HG03159 (cell line): ENCODE measurements around the gene ACYP2.
"Not testable (repeated sequence)": the region's sequence is repeated elsewhere in the genome, so short reads cannot be mapped to it uniquely, and the experiment has no call there.

ENCODE experiments used
- ATAC-seq: cut with Tn5 transposase; IDR thresholded peaks from one replicate; pipeline ENCODE4 v1.9.1; 2021; ENCODE audit warnings: mild to moderate bottlenecking, moderate library complexity; ENCODE audit not compliant: unreplicated experiment

Gene ACYP2

DNA sequence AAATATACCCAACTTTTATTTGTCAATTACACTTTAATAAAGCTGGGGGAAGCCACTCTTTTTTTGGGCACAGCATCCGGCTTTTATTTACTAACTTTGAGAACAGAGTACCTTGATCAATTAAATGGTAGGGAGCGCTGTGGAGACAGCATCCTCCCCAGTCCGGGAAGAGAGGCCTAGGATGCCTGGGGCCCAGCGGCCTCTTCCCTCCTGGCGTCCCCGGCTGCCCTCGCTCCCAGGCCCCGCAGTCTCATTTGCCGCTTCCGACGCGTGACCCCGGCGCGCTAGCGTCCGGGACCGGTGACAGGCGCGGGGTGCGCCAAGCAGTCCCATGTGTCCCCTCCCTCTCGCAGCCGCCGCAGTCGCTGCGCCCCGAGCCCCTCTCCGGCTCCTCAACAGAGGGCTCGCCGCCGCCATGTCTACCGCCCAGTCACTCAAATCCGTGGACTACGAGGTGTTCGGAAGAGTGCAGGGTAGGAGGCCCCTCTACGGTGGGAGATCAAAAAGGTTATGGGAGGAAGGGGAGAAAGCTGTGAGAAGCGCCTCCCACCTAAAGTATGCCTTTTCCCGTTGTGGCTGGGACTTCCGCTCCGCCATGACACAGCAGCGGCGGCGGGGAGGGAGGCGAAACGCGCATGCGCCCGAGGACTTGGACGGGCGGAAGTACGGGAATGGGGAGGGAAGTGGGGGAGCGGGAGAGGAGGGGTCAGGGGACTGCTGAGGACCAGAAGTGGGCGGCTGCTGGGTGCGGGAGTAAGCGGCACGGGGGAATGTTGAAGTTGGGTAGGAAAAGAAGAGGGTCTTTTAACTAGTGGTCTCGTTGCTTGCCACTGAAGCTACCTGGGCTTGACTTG is at the start of gene ACYP2:
Gene ACYP2, plus strand, starts transcription at position 332 of the 854 bp plus-strand sequence.
- ATAC-seq: peak; percentile 87

DNA sequence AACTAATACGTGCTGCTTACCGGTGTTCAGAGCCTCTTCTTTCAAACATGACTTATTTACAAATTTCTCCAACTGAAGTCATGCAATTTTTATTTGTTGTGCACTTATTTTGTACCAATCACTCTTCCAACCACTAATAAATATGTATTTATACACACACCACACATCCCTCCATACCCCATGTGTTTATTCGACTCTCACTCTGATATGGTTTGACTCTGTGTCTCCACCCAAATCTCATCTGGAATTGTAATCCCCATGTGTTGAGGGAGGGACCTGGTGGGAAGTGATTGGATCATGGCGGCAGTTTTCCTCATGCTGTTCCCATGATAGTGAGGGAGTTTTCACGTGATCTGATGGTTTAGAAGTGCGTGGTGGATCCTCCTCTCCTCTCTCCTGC is 49.5 kb upstream of the ACYP2 start:
- no peak for ATAC-seq

DNA sequence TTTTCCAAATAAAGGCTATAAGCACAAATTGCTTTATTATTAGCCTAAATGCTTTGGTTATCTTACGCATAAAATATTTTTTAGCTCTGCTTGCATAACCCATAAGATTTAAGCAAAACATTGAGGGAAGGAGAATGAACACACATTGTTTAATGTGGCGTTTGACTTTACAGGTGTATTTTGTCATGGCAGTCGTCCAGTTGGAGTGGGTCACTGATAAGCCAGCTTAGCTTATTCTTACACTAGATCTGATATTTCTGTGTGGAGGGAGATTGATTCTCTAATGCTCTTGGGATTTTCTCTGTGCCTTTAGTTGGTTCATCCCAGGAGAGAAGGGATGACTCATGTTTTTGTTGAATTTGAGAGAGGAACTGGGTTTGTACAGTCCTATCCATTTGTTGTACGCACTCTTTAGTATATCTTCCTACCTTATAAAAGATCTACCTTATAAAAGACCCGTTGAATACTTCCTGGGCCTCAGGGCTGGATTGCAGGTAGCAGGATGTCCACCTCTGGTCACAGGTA is 47.5 kb upstream of the ACYP2 start:
- ATAC-seq: no peak

DNA sequence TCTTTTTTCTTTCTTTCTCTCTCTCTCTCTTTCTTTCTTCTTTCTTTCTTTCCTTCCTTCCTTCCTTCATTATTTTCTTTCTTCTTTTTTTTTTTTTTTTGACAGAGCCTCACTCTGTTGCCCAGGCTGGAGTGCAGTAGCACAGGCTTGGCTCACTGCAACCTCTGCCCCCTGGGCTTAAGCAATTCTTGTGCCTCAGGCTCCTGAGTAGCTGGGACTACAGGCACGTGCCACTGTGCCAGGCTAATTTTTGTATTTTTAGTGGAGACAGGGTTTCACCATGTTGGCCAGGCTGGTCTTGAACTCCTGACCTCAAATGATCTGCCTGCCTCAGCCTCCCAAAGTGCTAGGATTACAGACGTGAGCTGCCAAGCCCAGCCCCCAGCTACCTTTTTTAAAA is 42.9 kb upstream of the ACYP2 start:
- not testable (repeated sequence) for ATAC-seq

DNA sequence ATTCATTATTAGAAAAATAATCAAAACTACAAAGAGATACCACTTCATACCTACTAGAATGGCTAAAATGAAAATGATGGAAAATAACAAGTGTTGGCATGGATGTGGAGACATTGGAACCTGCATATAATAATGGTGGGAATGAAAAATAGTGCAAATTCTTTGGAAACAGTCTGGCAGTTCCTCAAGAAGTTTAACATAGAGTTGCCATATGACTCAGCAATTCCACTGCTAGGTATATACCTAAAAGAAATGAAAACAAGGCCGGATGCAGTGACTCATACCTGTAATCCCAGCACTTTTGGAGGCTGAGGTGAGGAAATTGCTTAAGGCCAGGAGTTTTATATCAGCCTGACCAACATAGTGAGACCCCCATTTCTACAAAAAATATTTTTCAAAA is 41.6 kb upstream of the ACYP2 start:
- no peak for ATAC-seq

DNA sequence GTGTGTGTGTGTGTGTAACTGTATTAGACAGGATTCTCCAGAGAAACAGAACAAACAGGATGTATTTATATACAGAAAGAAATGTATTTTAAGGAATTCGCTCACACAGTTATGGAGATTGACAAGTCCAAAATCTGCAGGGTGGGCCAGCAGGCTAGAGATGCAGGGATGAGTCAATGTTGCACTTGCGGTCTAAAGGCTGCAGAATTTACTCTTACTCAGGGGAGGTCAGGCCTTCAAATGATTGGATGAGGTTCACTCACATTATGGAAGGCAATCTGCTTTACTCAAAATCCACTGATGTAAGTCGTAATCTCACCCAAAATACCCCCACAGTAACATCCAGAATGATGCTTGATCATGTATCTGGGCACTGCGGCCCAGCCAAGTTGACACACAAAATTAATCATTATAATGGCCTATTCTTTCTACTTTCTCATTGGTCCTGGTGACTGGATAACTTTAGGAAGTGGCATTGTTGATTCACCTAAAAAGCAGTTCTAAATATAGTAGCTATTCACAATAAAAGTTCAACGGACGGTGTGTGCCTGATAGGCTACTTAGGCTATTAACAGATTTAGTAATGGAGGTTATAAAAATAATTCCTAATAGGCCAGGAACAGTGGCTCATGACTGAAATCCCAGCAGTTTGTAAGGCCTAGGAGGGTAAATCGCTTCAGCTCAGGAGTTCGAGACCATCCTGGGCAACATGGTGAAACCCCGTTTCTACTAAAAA is 40.6 kb upstream of the ACYP2 start:
- ATAC-seq: no peak

DNA sequence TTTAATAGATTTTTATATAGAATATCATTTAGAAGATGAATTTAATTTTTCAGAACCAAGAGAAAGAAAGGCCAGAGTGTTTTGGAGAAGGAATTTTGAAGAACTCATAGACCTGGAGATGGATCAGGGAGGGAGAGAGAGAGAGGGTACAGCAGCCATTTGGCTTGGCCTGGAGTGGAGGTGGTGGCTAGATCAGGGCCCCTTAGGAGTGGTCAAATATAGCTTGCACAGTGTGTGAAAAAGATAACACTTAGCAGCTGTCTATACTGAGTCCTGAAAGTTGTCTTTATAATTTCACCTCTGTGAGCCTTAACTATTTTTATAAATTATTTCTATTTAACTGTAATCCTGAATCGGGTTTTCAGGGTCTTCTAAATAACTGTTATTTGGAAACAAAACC is 38.8 kb upstream of the ACYP2 start:
- no peak for ATAC-seq

DNA sequence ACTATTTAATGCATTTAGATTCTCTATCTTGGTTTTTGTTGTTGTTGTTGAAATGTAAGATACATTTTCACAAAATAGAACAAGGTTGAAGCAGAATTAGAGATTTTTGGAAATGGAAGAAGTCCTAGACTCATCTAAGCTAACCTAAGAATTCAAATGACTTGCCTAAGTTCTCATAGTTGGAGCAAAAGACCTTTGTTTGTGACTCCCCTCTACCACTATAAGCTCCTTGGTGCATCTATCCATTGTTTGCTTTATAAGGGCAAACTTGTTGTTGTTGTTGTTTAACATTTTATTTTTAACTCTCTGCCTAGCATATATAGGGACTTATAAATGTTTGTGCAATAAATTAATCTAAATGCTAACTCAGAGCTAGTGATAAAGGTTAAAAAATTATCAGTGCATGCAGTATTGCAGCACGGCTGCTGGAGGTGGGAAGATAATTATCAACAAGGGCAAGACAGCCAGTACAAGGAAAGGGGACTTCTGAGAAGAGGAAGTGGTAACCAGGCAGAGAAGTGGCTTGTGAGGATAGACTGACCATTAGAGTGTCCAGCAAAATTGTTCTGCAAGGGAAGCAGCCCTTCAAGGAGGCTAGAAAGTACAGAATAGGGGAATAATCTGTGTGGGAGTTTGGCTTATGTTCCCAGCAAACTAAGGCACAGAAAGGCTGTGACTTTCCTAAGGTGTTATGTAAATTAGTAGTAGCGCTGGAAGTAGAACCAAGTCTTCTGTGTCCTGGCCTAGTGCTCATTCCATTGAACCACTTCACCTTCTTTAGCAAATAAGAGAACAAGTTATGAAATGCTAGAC is 38.1 kb upstream of the ACYP2 start:
- no peak for ATAC-seq

DNA sequence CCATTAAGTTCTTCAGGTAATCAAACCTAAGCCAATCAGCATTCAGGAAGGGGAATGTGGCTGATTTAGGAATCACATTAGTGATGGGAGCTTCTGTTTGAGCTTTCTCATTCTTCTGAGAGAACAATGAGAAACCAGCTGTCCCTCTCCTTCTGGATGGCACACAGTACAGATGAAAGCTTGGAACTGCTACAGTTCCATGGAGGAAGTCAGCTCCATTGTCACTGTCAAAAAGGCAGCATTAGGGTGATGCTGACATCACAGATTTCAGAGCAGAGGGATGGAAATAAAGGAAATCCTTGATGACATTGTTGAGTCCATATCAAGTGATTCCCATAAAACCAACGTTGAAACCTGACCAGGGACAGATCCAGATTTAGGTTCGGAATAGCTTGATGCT is 36.1 kb upstream of the ACYP2 start:
- ATAC-seq: no peak

DNA sequence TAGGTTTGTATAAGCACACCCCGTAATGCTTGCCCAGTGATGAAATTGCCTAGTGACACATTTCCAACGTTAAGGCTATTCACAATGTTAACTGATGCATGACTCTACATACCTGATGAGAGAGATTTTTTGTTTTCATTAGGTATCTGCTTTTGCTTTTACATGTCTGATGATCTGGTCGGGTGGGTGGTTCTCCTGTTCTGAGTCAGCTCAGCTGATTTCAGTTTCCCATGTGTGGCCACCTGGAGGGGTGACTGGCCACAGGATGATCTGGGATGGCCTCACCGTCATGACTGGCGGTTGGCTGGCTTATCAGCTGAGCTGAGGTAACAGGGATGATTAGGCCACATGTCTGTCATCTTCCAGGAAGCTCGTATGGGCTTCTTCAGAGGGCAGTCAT is 33.8 kb upstream of the ACYP2 start:
- ATAC-seq: peak; percentile 96

DNA sequence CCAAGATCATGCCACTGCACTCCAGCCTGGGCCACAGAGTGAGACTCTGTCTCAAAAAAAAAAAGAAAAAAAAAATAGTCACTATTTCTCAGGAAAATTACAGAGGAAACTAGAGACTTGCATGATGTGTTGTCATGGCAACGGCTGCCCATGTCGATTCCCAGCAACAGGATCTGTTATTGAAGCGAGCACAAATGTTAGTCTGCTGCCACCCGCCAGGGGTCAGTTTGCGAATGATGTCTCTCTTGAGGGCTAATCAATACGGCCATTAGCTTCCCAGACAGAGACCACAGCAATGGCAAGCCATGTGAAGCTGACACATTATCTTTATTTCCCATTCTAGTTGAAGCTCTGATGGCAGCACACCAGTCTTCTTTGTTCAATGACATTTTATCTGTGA is 32.4 kb upstream of the ACYP2 start:
- no peak for ATAC-seq

DNA sequence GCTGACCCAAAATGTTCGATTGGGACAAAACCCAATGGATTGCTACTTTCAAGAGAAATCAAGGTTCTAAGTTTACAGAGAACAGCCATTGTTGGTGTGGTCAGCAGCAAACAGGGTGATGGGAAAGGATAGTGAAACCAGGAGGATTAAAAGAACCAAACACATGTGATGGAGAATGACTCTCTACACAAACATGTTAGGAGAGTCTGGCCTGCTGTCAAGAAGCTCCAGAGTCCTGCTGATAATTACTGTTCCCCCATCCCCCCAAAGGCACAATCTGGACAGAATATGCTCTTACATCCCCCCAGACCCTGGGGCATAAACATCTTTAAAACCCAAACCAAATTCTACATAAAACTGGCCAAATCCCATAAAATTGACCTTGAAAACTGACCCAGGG is 32.0 kb upstream of the ACYP2 start:
- no peak for ATAC-seq

DNA sequence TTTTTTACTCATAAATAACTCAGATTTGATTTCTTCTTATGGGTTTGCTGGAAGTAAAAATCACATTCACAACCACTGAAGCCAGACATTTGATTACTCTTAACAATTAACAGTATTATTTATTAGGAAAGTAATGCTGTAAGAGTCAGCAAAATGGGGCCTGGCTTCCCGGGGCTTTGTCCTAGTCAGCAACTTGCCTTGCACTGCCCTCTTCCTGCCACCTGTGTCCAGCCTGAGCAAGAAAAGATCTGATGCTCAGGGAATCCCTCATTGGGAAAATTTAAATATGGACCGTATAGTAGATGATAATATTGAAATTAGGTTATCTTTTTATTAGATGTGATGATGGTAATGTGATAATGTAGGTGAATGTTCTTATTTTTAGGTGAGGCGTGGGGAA is 30.8 kb upstream of the ACYP2 start:
- ATAC-seq: no peak

DNA sequence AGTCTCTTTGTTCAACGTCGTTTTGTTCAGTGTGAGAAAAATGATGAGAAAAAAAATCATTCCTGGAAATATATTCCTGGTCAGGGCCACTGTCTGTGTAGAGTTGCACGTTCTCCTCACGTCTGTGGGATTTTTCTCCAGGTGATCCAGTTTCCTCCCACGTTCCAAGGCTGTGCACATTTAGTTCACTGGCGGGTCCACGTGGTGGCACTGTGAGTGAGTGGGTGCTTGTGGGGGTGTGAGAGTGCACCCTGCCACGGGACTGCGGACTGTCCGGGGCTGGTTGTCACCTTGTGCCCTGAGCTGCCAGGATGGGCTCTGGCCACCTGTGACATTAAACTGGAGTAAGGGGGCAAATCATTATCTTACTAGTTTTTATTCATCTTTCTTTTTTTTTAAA is 30.3 kb upstream of the ACYP2 start:
- no peak for ATAC-seq

DNA sequence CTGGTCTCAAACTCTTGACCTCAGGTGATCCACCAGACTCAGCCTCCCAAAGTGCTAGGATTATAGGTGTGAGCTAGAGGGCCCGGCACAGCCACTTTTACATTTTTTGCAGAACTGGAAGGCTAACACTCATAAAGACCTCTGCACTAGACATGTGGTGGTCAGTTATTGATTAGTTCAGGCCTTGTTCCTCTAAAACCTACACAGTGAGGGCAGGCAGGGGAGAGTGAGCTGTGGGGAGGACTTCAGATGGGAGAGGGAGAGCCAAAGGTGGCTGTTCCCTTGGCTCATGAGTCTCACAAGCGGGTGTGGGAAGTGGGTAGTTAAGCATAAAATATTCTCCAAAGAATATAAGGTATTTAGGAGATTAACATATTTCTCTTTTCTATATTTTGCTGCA is 29.3 kb upstream of the ACYP2 start:
- no peak for ATAC-seq

DNA sequence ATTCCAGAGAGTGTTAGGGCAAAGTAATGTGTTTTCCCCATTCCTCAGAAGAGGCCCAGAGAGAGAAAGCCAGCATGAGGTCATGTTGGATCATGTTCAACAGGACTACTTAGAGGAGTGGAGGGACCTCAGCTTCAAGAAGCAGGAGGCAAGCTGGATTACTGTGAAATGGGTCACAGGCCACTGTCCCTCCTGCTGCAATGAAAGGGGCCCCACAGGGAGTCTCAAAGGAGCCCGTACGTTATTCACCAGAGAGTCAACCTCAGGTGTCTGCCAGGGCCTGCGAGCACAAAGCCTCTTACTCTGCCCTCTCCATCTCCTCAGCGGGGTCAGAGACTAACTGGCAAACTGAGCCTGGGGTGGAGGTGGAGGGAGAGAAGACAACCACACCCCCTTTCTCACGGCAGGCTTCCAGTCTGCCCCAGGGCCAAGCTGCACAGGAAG is 27.2 kb upstream of the ACYP2 start:
- ATAC-seq: no peak

DNA sequence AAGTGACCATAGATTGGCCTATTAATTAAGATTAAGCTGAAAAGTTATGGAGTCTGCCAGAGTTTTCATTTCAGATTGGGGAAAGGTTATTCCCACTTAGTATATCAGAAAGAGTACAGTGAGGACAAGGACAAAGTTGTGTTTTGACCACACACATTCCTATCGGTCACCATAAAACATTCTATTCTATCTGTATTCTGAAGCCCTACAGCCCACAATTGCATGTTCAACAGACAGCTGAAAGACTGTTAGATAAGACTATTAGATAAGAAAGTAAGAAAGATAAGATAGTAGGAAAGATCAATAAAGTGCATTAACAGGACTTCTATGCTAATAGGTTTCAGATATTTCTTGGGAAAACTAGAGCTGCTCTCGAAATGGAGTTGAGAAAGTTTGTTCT is 26.7 kb upstream of the ACYP2 start:
- ATAC-seq: no peak

DNA sequence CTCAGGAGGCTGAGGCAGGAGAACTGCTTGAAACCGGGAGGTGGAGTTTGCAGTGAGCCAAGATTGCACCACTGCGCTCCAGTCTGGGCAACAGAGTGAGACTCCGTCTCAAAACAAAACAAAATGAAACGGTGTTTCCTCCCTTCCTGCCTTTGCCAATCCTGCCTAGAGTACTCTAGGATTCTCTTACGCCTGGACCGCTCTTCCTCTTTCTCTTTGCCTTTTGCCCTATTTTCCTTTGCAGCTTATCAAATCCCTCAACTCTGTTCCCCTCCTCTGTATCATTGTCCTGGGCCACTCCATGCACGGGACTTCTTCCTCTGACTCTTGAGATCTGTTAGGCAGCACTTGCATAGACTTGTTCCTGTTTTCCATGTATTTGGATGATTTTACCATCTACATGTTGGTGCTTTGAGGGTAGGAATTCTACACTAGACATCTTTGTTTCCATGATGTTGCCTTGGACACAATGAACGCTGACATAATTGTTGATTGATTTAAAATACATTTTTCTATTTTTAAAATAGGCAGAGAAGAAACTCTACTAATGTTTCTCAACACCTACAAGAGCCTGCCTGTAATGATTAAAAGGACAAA is 24.8 kb upstream of the ACYP2 start:
- no peak for ATAC-seq

DNA sequence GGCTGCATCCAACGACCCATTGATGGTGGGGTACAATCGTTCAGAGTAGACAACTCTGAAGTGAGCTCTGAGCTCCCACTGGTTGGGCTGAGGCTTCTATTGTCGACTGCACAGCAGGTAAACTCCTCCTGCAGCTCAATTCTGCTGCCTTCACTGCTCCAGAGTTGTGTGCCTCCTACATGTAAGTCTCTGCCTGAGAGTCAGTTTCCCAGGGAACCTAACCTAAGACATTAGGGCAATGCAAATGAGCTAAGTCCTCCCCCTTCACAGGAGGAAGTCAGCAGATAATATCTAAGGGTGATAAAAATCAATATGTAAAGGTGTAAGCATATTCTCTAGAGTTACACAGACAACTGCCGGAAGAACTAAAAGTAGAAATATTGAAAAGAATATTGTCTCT is 22.5 kb upstream of the ACYP2 start:
- peak; percentile 68 for ATAC-seq

DNA sequence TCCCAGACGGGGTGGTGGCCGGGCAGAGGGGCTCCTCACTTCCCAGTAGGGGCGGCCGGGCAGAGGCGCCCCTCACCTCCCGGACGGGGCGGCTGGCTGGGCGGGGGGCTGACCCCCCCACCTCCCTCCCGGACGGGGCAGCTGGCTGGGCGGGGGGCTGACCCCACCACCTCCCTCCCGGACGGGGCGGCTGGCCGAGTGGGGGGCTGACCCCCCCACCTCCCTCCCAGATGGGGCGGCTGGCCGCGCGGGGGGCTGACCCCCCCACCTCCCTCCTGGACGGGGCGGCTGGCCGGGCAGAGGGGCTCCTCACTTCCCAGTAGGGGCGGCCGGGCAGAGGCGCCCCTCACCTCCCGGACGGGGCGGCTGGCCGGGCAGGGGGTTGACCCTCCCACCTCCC is 20.0 kb upstream of the ACYP2 start:
- ATAC-seq: not testable (repeated sequence)

DNA sequence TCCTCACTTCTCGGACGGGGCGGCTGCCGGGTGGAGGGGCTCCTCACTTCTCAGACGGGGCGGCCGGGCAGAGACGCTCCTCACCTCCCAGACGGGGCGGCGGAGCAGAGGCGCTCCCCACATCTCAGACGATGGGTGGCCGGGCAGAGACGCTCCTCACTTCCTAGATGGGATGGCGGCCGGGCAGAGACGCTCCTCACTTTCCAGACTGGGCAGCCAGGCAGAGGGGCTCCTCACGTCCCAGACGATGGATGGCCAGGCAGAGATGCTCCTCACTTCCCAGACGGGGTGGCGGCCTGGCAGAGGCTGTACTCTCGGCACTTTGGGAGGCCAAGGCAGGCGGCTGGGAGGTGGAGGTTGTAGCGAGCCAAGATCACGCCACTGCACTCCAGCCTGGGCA is 19.3 kb upstream of the ACYP2 start:
- not testable (repeated sequence) for ATAC-seq
